Fibroblast of mammary gland (primary cell): ENCODE results near the gene PPME1.

Experiments
- DNase-seq: peaks from one replicate; pipeline ENCODE4 v3.0.0-alpha.2; 2010; ENCODE audit warnings: low read depth
- H3K4me3 ChIP-seq: 2 replicates; pipeline ENCODE4 v1.5.1; 2011; ENCODE audit warnings: low read depth, mild to moderate bottlenecking, low read length, moderate library complexity; ENCODE audit not compliant: control insufficient read depth
- CTCF ChIP-seq: conservative IDR thresholded peaks from 2 replicates; pipeline ENCODE4 v1.5.1; 2011; ENCODE audit warnings: low read depth, low read length, inconsistent platforms; ENCODE audit not compliant: control insufficient read depth, insufficient read depth

The PPME1 gene

GRCh38 chr11:74278103-74278502, 107.0 kb downstream of the PPME1 start:
- no peak for TF ChIP-seq CTCF

GRCh38 chr11:74278721-74279161, 107.7 kb downstream of the PPME1 start:
- no peak for TF ChIP-seq CTCF
- peak; percentile 100 for DNase-seq
- H3K4me3 ChIP-seq, result no peak overlapping the region

More at GRCh38 chr11:74278103-74278502, 107.0 kb downstream of the PPME1 start:
- DNase-seq, result no peak
- no peak overlapping the region for H3K4me3 ChIP-seq

- no peak overlapping the region for H3K4me3 ChIP-seq
- no peak for TF ChIP-seq CTCF
- peak; percentile 62 for DNase-seq
Observed at GRCh38 chr11:74279256-74279655, 108.2 kb downstream of the PPME1 start.

- no peak for TF ChIP-seq CTCF
- H3K4me3 ChIP-seq, result no peak overlapping the region
- no peak for DNase-seq
Observed at GRCh38 chr11:74280494-74280893, 109.4 kb downstream of the PPME1 start.

GRCh38 chr11:74282421-74282820, 111.3 kb downstream of the PPME1 start:
- DNase-seq, result no peak
- TF ChIP-seq CTCF, result no peak
- H3K4me3 ChIP-seq, result no peak overlapping the region

GRCh38 chr11:74282914-74283371, 111.9 kb downstream of the PPME1 start:
- peak; percentile 49 for DNase-seq
- no peak for TF ChIP-seq CTCF
- H3K4me3 ChIP-seq, result no peak overlapping the region
